HepG2 (cell line): ENCODE data around the gene CSNK1E. TPM values are rescaled to one million over a fixed set of nuclear protein-coding genes. Genes with fewer than 3 reads are reported as not detected.

Experiments used
- ATAC-seq: fragments of 200-7000 bp; cut with Tn5 transposase; 3 replicates; pipeline ENCODE4 v1.9.1; 2020; ENCODE audit warnings: mild to moderate bottlenecking, moderate library complexity
- BruUV-seq: library from RNA; stranded (reverse); fragments of 400-500 nt; replicated peaks from 2 replicates; lab custom pipeline; 2021; lab: Mats Ljungman, UMichigan
- CTCF ChIA-PET: fragments of 300-600 bp; formaldehyde crosslinking; extraction: SDS; loops from one replicate; lab custom pipeline; 2021; ENCODE audit warnings: low total read pairs, inconsistent platforms, low intra/inter-chr PET ratio; lab: Yijun Ruan, JAX
- POLR2A ChIA-PET: fragments of 350-600 bp; sonication (Branson Sonifier 250); formaldehyde crosslinking; loops from one replicate; lab custom pipeline; 2020; ENCODE audit warnings: antibody characterized with exemption, inconsistent platforms; lab: Yijun Ruan, JAX
- DNase-seq: peaks from one replicate; pipeline ENCODE4 v3.0.0-alpha.2; 2015; ENCODE audit warnings: low spot score
- FAIRE-seq: peaks from 3 replicates; lab custom pipeline; 2011; peaks lifted over from hg19 to GRCh38; lab: Jason Lieb, UNC
- H2AFZ ChIP-seq: one replicate; pipeline ENCODE4 v1.6.1; 2011; ENCODE audit warnings: low read length, inconsistent platforms
- H3K27ac ChIP-seq: fragments of 300-600 bp; 3 replicates; pipeline ENCODE4 v1.8.0; 2011; ENCODE audit warnings: mixed run types, mild to moderate bottlenecking, mixed read lengths, low read length, inconsistent platforms; ENCODE audit not compliant: insufficient read depth; ENCODE audit errors: extremely low read length
- H3K27me3 ChIP-seq, 2 experiments: fragments of 200-600 bp in 1 of 2; 2 replicates in 1 of 2; 3 replicates in 1 of 2; pipeline versions ENCODE4 v1.6.0 to v1.8.0; 2011; ENCODE audit warnings: low read length in 2 of 2, mild to moderate bottlenecking in 2 of 2, moderate library complexity in 2 of 2, inconsistent platforms in 1 of 2; ENCODE audit not compliant: insufficient read depth in 2 of 2, control insufficient read depth in 1 of 2
- H3K36me3 ChIP-seq, 2 experiments: fragments of 200-600 bp in 1 of 2; replicated peaks in 1 of 2; 2 replicates in 1 of 2; 3 replicates in 1 of 2; pipeline versions ENCODE4 v1.5.1 to v1.8.0; 2011; ENCODE audit warnings: low read length in 2 of 2, inconsistent platforms in 1 of 2; ENCODE audit not compliant: insufficient read depth in 2 of 2, control insufficient read depth in 1 of 2
- H3K4me1 ChIP-seq: 2 replicates; pipeline ENCODE4 v1.5.1; 2012; ENCODE audit warnings: low read length, inconsistent platforms; ENCODE audit not compliant: insufficient read depth
- H3K4me2 ChIP-seq: 2 replicates; pipeline ENCODE4 v1.6.0; 2011; ENCODE audit warnings: low read depth, low read length, inconsistent platforms
- H3K4me3 ChIP-seq, 3 experiments: fragments of 200-600 bp in 1 of 3; sonication (generic), shearing (Covaris generic) in 1 of 3; replicated peaks in 1 of 3; 2 replicates each; pipeline ENCODE4 v1.5.1; 2011 to 2016; ENCODE audit warnings: low read length in 3 of 3, inconsistent platforms in 2 of 3, low read depth in 2 of 3, mild to moderate bottlenecking in 2 of 3, control low read depth in 1 of 3, mixed read lengths in 1 of 3; ENCODE audit not compliant: insufficient read depth in 1 of 3
- H3K79me2 ChIP-seq: one replicate; pipeline ENCODE4 v1.6.1; 2011; ENCODE audit warnings: low read length, inconsistent platforms; ENCODE audit not compliant: insufficient read depth
- H3K9ac ChIP-seq: 2 replicates; pipeline ENCODE4 v1.6.0; 2011; ENCODE audit warnings: mild to moderate bottlenecking, low read depth, low read length, inconsistent platforms; ENCODE audit not compliant: insufficient read depth
- H3K9me3 ChIP-seq: 2 replicates; pipeline ENCODE4 v1.5.1; 2012; ENCODE audit warnings: mild to moderate bottlenecking, low read length
- H4K20me1 ChIP-seq: 2 replicates; pipeline ENCODE4 v1.6.0; 2011; ENCODE audit warnings: inconsistent platforms, mild to moderate bottlenecking, low read length, moderate library complexity; ENCODE audit not compliant: insufficient read depth
- EHMT2 ChIP-seq: fragments of 200-600 bp; sonication (generic); IDR thresholded peaks from 2 replicates; pipeline ENCODE4 v1.7.0; 2017; ENCODE audit warnings: antibody characterized with exemption, low read depth, low read length, borderline replicate concordance
- YEATS4 ChIP-seq: sonication (generic); formaldehyde crosslinking; IDR thresholded peaks from 2 replicates; pipeline ENCODE4 v1.4.0; 2020; ENCODE audit warnings: missing genetic modification reagents, borderline replicate concordance
- WGBS: methylation state at CpG from one replicate; pipeline ENCODE4 v1.1.6; 2017; ENCODE audit warnings: low lambda C conversion rate; 5-methylcytosine and 5-hydroxymethylcytosine counted together
- in situ Hi-C: cut with HindIII; loops from 2 replicates; pipeline ENCODE4 v1.10.0; 2017; ENCODE audit warnings: low pct_unique_long_range_greater_than_20kb; ENCODE audit not compliant: extremely low pct_ligation_motif_present
- intact Hi-C: fragments of 100-400 bp; cut with micrococcal nuclease; formaldehyde crosslinking; loops from one replicate; pipeline ENCODE4 v1.10.0; 2022; ENCODE audit not compliant: unreplicated experiment
- polyA plus RNA-seq, 8 experiments: library from polyadenylated mRNA; depleted of rRNA in 3 of 8; stranded (reverse) in 7 of 8; unstranded in 1 of 8; fragments of >200 nt; fragmentation: Illumina TruSeq in 4 of 8; extraction: Trizol in 4 of 8; gene quantifications; 2 replicates each; pipeline versions ENCODE4 v1.2.1 to v1.2.3, GENCODE V29; 2011 to 2016; ENCODE audit warnings: low read depth in 4 of 8, missing spikeins in 1 of 8, mixed read lengths in 1 of 8; ENCODE audit not compliant: insufficient read depth in 1 of 8
- total RNA-seq, 5 experiments: library from RNA; depleted of rRNA; stranded (reverse); fragments of >200 nt; fragmentation: Illumina TruSeq; extraction: Trizol; gene quantifications; 2 replicates each; pipeline ENCODE4 v1.2.3, GENCODE V29; 2016; ENCODE audit warnings: low read depth in 1 of 5
- TF ChIP-seq, protein P1 (sequence below): sonication (generic); formaldehyde crosslinking; IDR thresholded peaks from 2 replicates; pipeline ENCODE4 v1.4.0; 2020; ENCODE audit warnings: missing genetic modification reagents, borderline replicate concordance

Gene CSNK1E
- total and polyA plus RNA-seq, 2 of the 13 experiments (the other 11 are each of a cell fraction or from before 2014, with no cell fraction given) = 34.7 to 129 TPM

DNA sequence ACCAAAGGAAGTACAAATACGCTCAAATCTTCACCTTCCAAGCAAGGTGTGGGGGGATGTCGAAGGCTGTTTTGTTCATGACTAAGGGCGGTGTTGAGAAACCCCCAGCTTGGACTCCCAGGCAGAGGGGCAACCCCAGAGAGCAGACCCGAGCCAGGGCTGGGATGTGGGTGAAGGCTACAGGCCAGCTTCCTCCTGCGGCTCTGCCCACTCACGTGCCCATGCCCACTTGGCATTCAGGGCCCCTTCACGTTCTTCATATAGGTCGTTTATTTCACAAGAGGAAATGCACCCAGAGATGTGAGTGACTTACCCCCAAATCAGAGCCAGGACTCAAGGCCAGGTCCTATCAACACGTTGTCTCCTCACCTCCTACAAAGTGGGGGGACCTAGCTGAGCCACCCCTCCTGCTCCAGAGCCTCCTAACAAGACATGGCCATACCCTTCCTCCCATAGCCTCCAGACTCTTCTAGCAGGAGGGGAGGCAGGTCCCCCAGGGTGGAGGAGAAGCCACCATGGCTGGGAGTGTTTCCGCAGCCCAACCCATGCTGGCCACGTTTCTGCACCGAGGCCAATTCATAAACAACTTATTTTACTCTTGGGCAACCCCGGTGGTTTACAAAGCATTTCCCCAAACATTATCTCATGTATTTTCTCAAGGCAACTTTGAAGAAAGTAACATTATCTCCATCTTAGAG is 66.4 kb downstream of the CSNK1E start (continued):
- TF ChIP-seq, protein P1, sequence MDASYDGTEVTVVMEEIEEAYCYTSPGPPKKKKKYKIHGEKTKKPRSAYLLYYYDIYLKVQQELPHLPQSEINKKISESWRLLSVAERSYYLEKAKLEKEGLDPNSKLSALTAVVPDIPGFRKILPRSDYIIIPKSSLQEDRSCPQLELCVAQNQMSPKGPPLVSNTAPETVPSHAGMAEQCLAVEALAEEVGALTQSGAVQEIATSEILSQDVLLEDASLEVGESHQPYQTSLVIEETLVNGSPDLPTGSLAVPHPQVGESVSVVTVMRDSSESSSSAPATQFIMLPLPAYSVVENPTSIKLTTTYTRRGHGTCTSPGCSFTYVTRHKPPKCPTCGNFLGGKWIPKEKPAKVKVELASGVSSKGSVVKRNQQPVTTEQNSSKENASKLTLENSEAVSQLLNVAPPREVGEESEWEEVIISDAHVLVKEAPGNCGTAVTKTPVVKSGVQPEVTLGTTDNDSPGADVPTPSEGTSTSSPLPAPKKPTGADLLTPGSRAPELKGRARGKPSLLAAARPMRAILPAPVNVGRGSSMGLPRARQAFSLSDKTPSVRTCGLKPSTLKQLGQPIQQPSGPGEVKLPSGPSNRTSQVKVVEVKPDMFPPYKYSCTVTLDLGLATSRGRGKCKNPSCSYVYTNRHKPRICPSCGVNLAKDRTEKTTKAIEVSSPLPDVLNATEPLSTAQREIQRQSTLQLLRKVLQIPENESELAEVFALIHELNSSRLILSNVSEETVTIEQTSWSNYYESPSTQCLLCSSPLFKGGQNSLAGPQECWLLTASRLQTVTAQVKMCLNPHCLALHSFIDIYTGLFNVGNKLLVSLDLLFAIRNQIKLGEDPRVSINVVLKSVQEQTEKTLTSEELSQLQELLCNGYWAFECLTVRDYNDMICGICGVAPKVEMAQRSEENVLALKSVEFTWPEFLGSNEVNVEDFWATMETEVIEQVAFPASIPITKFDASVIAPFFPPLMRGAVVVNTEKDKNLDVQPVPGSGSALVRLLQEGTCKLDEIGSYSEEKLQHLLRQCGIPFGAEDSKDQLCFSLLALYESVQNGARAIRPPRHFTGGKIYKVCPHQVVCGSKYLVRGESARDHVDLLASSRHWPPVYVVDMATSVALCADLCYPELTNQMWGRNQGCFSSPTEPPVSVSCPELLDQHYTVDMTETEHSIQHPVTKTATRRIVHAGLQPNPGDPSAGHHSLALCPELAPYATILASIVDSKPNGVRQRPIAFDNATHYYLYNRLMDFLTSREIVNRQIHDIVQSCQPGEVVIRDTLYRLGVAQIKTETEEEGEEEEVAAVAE (CRISPR knock-in tag) = no peak

DNA sequence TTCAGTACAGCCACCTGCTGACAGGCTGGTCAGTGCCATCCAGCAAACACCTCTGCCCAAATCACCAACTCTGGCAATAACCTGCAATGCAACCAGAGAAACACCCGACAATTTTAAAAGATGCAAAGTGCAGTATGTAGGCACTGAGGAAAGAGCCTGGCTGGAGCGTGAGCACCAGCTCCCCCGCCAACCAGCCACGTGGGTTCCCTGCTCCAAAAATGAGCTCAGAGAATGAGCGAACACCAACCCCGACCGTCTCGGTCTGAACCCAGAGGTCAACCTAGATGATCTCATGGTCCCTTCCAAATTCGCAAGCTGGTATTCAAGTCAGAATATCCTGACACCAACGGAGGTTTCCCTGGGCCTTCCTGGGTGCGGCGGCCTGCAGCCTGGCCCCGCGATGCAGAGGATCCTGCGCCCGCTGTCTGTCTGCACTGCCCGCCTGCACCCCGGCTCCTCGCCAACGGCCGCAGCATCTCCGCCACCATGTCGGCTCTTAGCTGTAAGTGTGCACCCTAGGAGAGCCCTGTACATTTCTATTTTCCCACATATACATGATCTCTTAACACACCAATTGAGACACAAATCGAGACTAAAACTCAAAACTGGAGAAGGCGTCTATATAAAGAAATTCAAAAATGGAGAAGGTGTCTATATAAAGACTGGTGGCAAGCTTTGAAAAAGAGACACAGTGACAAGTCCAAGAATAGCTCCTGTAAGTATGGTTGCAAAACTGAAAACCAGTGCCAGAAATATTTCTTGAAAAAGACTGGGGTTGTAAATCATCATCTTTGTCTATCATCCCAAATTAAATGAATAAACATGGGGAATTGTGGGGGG is 67.2 kb downstream of the CSNK1E start:
- in situ Hi-C loops = no loop called here
- no peak for ATAC-seq
- peaks cover 11% of the 10 kb centered on the region for H3K79me2 ChIP-seq

More for the DNA sequence above, 67.2 kb downstream of the CSNK1E start:
- intact Hi-C loops = no loop called here
- FAIRE-seq (no peak), DNase-seq (no peak)
- Histone ChIP-seq H3K9ac (no peak overlapping the region), H2AFZ (no peak overlapping the region), H3K36me3 (peaks cover 9 to 16% of the 10 kb centered on the region in 2 experiments; a peak in 4 of 5 replicates), H3K9me3 (no peaks in the 10 kb centered on the region), H3K27me3 (no peaks in the 10 kb centered on the region), H4K20me1 (0 out of 2 replicates have a peak, but pooled peaks cover 7% of the 10 kb centered on the region), H3K27ac (no peak overlapping the region), H3K4me2 (no peak overlapping the region), H3K4me3 (no peak overlapping the region), H3K4me1 (no peaks in the 10 kb centered on the region)
- ChIA-PET POLR2A (no interaction called here), CTCF (no interaction called here)
- TF ChIP-seq YEATS4 (CRISPR knock-in tag) = no peak
- TF ChIP-seq EHMT2 = no peak
- WGBS = 97% methylated on average over 21 of the region's 25 CpGs
- BruUV-seq = no TSS peak
